Central memory CD8-positive, alpha-beta T cell (primary cell): ENCODE measurements around the gene SPOPL.

Experiments
- ATAC-seq: fragments of 150-1000 bp; cut with Tn5 transposase; replicated peaks from 2 replicates; pipeline ENCODE4 v1.10.0; 2022; ENCODE audit warnings: mild to moderate bottlenecking, moderate FRiP score, moderate number of reproducible peaks; ENCODE audit not compliant: poor library complexity, severe bottlenecking; ENCODE audit errors: extremely low read depth
- DNase-seq, 2 donors: peaks; one replicate each; pipeline ENCODE4 v3.0.0; 2021; ENCODE audit warnings: low spot score in 2 of 2
- H3K27ac Mint-ChIP-seq: one replicate; pipeline ENCODE4 v1.8.0; 2022; ENCODE audit warnings: low read depth, mild to moderate bottlenecking, moderate library complexity, mixed read lengths
- H3K27me3 Mint-ChIP-seq: one replicate; pipeline ENCODE4 v1.8.0; 2022; ENCODE audit warnings: mixed read lengths
- H3K36me3 Mint-ChIP-seq: one replicate; pipeline ENCODE4 v1.8.0; 2022; ENCODE audit warnings: mild to moderate bottlenecking, moderate library complexity, mixed read lengths; ENCODE audit not compliant: insufficient read depth
- H3K4me1 Mint-ChIP-seq: one replicate; pipeline ENCODE4 v1.8.0; 2022; ENCODE audit warnings: mixed read lengths
- H3K4me3 Mint-ChIP-seq: one replicate; pipeline ENCODE4 v1.8.0; 2022; ENCODE audit warnings: mild to moderate bottlenecking, moderate library complexity, mixed read lengths
- H3K9me3 Mint-ChIP-seq: one replicate; pipeline ENCODE4 v1.8.0; 2022; ENCODE audit warnings: mixed read lengths

SPOPL gene

DNA sequence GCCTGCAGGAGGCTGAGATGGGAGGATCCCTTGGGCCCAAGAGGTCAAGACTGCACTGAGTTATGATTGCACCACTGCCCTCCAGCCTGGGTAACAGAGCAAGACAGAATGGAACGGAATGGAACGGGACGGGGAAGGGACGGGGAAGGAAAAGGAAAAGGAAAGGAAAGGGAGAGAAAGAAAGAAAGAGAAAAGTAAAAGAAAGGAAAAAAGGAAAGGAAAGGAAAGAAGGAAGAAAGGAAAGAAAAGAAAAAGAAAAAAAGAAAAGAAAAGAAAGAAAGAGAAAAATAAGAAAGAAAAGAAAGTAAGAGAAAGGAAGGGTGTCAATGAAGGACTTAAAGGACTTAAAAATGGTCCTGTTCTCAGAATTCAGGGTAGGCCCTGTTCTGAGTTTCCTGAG, 4.3 kb upstream of the SPOPL start:
- H3K27me3 Mint-ChIP-seq: no peaks in the 10 kb centered on the region
- H3K4me3 Mint-ChIP-seq: no peak overlapping the region
- DNase-seq: no peak
- H3K9me3 Mint-ChIP-seq: no peaks in the 10 kb centered on the region
- peaks cover 13% of the 10 kb centered on the region for H3K4me1 Mint-ChIP-seq
- no peak for ATAC-seq
- H3K27ac Mint-ChIP-seq: no peak overlapping the region
- peaks cover 4% of the 10 kb centered on the region for H3K36me3 Mint-ChIP-seq

DNA sequence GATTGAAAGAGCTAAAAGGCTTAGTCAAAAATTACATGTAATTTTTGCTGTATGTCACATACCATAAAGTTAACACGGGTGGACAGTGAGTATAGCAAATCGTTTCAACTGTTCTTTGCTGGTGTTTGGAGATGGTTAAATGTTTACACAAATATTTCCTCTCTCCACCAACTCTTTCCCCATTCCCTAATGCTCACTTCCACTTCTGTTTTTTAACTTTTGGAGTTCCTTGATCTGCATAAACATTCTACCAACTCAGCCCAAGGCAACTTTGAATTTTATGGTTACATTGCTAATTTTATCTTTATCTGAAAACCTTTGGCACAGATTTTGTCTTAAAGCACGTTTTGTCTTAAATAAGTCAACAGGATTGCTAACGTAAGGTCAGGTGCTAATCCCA, 1.9 kb upstream of the SPOPL start:
- H3K4me3 Mint-ChIP-seq: peak overlapping the region; percentile 96
- H3K4me1 Mint-ChIP-seq: peaks cover 30% of the 10 kb centered on the region
- H3K36me3 Mint-ChIP-seq: peaks cover 9% of the 10 kb centered on the region
- H3K27ac Mint-ChIP-seq: peak overlapping the region; percentile 74
- DNase-seq (no peak), ATAC-seq (no peak)
- no peaks in the 10 kb centered on the region for H3K27me3 Mint-ChIP-seq
- H3K9me3 Mint-ChIP-seq: no peaks in the 10 kb centered on the region

DNA sequence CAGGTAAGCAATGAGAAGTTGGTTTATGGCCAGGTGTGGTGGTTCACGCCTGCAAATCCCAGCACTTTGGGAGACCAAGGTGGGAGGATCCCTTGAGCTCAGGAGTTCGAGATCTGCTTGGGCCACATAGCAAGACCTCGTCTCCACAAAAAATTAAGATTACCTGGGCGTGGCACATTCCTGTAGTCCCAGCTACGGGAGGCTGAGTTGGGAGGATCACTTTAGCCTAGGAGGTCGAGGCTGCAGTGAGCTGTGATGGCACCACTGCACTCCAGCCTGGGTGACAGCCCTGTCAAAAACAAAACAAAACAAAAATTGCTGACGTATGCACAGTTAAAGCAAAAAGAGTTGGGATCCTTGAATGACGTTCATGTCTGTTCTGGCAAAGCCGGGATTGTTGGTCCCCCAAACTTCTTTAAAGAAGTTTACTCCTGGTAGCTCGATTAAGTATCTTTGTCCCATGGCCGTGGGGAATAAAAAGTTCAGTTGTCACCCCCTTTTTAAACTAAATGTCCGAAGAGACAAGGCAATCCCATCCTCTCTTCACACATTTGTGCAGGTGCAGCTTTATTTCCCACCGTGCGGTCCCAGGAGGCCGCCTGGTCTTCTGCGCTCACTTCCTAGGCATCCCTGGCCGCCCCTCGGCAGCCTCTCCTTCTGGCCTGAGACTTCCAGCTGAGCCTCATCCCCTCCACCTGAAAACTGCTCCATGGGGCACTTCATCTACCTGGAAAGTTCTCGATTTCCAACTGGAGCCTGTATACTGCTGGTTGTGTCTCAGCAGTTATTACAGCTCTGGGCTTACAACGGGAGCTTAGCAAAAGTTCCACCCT, 762 bp upstream of the SPOPL start:
- Mint-ChIP-seq H3K4me1 (peaks cover 28% of the 10 kb centered on the region), H3K9me3 (no peaks in the 10 kb centered on the region), H3K27me3 (no peaks in the 10 kb centered on the region), H3K4me3 (peak overlapping the region; percentile 96), H3K27ac (peak overlapping the region; percentile 74), H3K36me3 (peaks cover 9% of the 10 kb centered on the region)
- DNase-seq: no peak
- ATAC-seq: peak; percentile 2

DNA sequence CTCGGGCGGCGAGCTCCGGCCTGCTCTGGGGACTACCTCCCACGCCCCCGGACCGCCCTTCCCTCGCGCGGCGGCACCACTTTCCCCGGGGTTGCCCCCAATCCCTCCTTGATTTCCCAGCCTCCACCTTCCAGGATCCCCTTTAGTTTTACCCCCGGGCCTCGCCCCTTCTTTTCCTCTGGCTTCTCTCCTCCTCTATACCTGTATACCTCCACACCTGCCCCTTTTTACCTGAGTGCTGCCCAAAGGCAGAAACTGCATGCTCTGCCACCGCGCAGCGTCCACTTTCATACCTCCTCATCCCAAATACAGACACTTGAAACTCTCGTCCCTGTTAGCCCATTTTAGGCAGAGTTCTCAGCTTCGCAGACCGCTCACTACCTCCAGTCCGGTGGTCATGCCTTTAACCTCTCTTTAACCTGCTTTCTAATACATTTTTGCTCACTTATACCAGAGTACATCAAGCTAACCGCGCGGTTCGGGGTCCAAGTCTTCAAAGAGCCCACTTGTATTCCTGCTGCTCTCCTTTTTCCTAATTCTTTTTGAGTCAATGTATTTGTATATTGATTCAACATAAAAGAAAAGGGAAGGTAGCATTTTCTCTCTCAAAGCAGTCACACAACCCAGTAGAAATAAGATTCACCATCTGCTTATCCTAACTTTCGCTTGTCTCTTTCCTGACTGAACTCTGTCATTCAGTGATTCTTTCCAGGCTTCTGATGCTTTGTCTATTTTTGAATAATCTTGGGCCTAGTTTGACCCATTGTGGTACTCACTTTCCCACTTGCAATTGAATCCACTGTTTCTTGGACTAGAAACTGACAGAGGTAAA, 901 bp downstream of the SPOPL start:
- H3K4me3 Mint-ChIP-seq: peak overlapping the region; percentile 96
- peak; percentile 15 for ATAC-seq
- peaks cover 9% of the 10 kb centered on the region for H3K36me3 Mint-ChIP-seq
- H3K27me3 Mint-ChIP-seq: no peaks in the 10 kb centered on the region
- peaks cover 45% of the 10 kb centered on the region for H3K4me1 Mint-ChIP-seq
- H3K9me3 Mint-ChIP-seq: no peaks in the 10 kb centered on the region
- H3K27ac Mint-ChIP-seq: peak overlapping the region; percentile 95
- no peak for DNase-seq

DNA sequence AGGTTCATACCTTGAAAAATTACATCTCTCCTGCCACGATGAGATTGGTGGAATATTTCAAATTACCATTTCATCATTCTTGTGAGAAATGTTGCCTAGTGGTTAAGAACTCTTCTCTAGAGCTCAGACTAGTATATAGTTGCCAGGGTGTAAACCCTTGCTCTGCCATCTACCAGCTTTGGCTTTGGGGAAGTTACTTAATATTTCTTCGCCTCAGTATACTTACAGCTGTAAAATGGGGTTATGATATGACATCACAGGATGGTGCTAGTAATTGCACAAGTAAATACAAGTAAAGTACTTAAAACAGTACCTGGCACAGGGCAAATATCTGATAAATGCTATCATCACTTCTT, 1.5 kb downstream of the SPOPL start:
- Mint-ChIP-seq H3K27me3 (no peaks in the 10 kb centered on the region), H3K27ac (peak overlapping the region; percentile 95), H3K4me3 (peak overlapping the region; percentile 96), H3K9me3 (no peaks in the 10 kb centered on the region), H3K36me3 (peaks cover 9% of the 10 kb centered on the region), H3K4me1 (peaks cover 46% of the 10 kb centered on the region)
- ATAC-seq (peak; percentile 26), DNase-seq (no peak)

DNA sequence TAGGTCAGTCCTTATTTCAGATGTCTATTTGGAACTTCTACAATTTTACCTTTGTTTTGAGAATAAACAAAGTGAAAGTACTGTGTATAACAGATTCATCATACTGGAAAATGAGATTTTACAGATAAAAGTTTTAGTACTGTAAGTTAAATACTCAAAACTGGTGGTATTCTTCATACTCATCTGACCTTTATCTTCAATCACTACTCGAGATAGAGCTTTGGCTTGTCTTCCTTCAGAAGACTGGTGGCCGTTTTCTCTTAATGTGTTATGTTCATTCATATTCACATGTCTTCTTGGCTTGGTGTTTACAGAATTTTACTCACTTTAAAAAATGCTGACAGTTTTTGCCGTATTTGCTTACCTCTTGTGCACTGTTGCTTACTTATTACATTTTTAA, 2.1 kb downstream of the SPOPL start:
- Mint-ChIP-seq H3K27ac (peak overlapping the region; percentile 95), H3K27me3 (no peaks in the 10 kb centered on the region), H3K4me3 (peak overlapping the region; percentile 96), H3K36me3 (peaks cover 9% of the 10 kb centered on the region), H3K9me3 (no peaks in the 10 kb centered on the region), H3K4me1 (peaks cover 48% of the 10 kb centered on the region)
- ATAC-seq: no peak
- DNase-seq: no peak

DNA sequence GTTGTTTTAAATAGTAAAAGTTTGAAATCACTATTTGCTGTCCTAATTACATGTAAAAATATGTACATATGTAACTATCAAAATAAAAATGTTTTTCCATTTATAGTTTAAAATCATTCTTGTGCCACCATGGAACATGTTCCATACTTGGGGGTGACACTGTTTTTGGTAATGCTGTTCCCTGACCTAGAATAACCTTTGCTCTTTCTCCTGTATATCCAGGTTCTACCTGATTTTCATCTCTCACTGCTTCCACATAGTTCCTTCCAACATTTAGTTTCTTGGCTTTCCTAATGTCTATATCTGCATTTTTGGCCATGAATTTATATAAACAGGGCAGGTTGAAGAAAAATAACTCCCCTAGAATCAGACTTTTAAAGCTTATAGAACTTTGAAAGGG, 2.5 kb downstream of the SPOPL start:
- ATAC-seq: no peak
- no peak for DNase-seq
- Mint-ChIP-seq H3K27me3 (no peaks in the 10 kb centered on the region), H3K4me1 (peaks cover 52% of the 10 kb centered on the region), H3K9me3 (no peaks in the 10 kb centered on the region), H3K36me3 (peaks cover 9% of the 10 kb centered on the region), H3K27ac (peak overlapping the region; percentile 95), H3K4me3 (peak overlapping the region; percentile 96)

DNA sequence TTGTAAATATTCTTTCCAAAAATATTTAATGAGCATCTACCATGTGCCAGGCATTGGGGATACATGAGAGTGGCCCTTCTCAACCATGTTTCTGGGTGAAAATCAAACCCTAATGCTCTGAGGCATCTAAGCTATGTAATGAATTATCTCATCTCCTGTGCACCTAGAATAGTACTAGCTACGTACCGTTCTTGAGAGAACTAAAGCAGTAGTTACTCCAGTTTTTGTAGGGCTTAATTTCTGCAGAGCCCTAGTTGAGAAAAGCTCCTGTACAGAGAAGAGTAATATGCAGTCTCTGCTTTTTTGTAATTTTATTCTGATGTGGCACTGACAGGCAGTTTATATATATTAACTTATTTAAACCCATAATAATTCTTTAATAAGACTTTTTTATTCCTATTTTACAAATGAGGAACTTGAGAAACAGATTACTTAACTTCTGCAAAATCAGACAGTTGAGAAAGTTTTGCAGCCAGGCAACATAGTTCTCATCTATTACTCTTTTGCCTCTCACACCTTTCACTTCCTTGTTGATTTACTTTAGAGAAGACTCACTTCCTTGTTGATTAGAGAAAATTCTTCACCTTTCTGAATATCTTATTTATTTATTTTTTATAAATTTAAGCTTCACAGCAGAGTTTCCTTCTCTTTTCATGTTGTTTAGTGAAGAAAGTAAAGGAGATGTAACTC, 3.1 kb downstream of the SPOPL start:
- DNase-seq (no peak), ATAC-seq (no peak)
- Mint-ChIP-seq H3K36me3 (peaks cover 9% of the 10 kb centered on the region), H3K27ac (peak overlapping the region; percentile 95), H3K4me1 (peaks cover 55% of the 10 kb centered on the region), H3K27me3 (no peaks in the 10 kb centered on the region), H3K4me3 (peak overlapping the region; percentile 96), H3K9me3 (no peaks in the 10 kb centered on the region)

DNA sequence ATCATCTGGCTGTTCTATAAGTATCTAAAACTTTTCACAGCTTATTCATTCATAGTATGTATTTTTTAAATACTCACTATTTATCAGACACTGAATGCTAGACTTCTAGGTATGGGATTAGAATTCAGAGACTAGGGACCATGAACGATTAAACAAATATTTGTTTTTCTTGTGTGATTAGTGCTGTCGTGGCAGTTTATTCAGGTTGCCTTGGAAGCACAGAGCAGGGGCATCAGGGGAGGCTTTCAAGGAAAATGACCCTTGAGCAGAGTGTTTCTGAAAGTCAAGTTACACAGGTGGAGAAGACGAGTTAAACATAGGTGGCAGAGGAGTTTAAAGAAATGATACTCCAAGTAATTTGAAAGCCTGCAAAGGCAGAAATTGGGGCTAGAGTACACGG, 5.7 kb downstream of the SPOPL start:
- no peak overlapping the region for H3K4me3 Mint-ChIP-seq
- peaks cover 55% of the 10 kb centered on the region for H3K4me1 Mint-ChIP-seq
- H3K27me3 Mint-ChIP-seq: no peaks in the 10 kb centered on the region

DNA sequence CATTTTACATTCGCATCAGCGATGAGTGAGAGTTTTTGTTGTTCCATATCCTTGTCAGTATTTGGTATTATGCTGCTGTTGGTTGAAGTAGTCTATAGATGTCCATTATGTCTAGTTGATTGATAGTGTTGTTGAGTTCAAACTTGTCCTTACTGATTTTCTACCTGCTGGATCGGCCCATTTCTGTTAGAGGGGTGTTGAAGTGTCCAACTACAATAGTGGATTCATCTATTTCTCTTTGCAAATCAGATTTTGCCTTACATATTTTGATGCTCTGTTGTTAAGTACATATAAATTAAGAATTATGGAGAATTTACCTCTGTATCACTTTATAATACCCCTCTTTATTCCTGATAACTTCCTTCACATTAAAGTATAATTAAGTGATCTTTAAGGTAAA, 8.7 kb downstream of the SPOPL start:
- Mint-ChIP-seq H3K36me3 (peaks cover 2% of the 10 kb centered on the region), H3K4me1 (peaks cover 61% of the 10 kb centered on the region), H3K27me3 (no peaks in the 10 kb centered on the region), H3K4me3 (no peak overlapping the region), H3K9me3 (no peaks in the 10 kb centered on the region), H3K27ac (no peak overlapping the region)
- no peak for DNase-seq
- ATAC-seq: no peak

More for the DNA sequence above, 5.7 kb downstream of the SPOPL start:
- Mint-ChIP-seq H3K27ac (no peak overlapping the region), H3K36me3 (peaks cover 8% of the 10 kb centered on the region), H3K9me3 (no peaks in the 10 kb centered on the region)
- no peak for ATAC-seq
- no peak for DNase-seq

DNA sequence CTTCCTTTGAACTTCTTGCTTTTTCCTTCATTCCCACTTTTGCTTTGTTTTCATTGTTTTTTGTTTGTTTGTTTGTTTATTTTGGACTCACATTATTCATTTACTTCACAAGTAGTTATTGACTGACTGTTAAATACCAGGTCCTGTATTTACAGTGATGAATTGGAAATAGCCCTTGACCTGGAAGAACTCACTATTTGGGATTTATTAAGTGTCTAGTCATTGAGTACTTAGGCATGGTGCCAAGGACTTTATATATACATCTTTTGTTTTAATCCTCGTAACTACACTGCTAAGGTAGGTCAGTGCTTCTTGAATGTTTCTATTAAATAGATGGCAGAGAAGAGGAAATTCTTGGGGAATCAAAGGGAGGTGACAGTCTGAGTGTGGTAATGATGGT, 11.1 kb downstream of the SPOPL start:
- Mint-ChIP-seq H3K27me3 (no peaks in the 10 kb centered on the region), H3K36me3 (peaks cover 2% of the 10 kb centered on the region), H3K4me1 (peaks cover 59% of the 10 kb centered on the region), H3K9me3 (no peaks in the 10 kb centered on the region), H3K4me3 (no peak overlapping the region), H3K27ac (no peak overlapping the region)
- no peak for ATAC-seq
- DNase-seq: no peak

DNA sequence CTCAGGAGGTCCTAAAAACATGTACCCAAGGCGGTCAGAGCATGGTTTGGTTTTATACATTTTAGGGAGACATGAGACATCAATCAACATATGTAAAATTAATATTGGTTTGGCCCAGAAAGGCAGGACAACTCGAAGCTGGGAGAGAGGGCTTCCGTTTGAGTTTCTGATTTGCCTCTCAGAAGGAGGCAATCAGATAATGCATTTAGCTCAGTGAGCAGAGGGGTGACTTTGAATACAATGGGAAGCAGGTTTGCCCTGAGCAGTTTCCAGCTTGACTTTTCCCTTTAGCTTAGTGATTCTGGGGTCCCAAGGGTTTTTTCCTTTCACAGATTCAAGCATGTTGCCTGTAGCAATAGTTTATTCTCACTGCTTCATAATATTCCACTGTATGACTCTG, 12.6 kb downstream of the SPOPL start:
- no peaks in the 10 kb centered on the region for H3K9me3 Mint-ChIP-seq
- peaks cover 2% of the 10 kb centered on the region for H3K36me3 Mint-ChIP-seq
- no peak overlapping the region for H3K27ac Mint-ChIP-seq
- no peak for ATAC-seq
- H3K4me1 Mint-ChIP-seq: peaks cover 63% of the 10 kb centered on the region
- H3K4me3 Mint-ChIP-seq: no peak overlapping the region
- no peak for DNase-seq
- H3K27me3 Mint-ChIP-seq: no peaks in the 10 kb centered on the region
